Measurements from ENCODE around the gene BHLHE23.

The BHLHE23 gene

DNA sequence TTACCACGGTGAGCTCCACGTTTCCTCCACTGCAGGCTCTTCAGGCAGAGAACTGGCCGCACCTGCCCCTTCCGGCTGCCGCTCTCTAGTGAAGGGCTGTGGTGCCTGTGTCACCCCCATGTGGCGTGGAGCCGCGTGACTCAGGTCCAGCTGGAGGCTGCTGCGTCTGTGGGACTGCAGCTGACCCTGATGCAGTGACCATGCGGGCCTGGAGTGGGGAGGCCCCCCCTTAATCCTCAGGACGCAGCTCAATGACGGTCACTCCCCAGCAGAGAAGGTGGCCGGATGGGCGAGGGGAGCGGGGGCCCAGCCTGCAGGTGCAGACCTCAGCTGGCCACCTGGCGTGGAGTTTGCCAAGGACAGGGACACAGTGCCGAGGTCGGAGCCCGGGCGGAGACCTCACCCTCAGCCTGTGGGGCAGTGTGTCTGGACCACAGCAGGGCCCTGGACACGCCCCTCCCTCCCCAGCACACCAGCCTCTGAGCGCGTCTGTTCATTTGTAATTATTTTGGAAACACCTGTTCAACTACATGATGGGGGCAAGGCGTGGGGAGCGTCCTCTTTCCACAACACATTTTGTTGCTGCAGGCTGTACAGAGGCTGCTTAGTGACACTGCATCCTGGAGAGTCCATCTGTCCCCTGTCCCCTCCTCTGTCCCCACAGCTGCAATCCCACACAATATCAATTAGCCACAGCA, 10.7 kb downstream of the BHLHE23 start:
- H2AFZ ChIP-seq (ENCODE audit: low read length, unreplicated experiment): no peak overlapping the region
- H3K27me3 ChIP-seq (ENCODE audit: insufficient read depth, low read length): peaks cover 74% of the 10 kb centered on the region
- no peaks in the 10 kb centered on the region for H3K36me3 ChIP-seq (ENCODE audit: insufficient read depth, low read length)
- no peak overlapping the region for H3K4me3 ChIP-seq (ENCODE audit: low read depth, low read length)
- H3K27ac ChIP-seq (ENCODE audit: low read depth, low read length): no peak overlapping the region
- no peaks in the 10 kb centered on the region for H3K79me2 ChIP-seq (ENCODE audit: control insufficient read depth, insufficient read depth, low read length, unreplicated experiment)
- H3K4me1 ChIP-seq (ENCODE audit: control insufficient read depth, insufficient read depth, low read length, unreplicated experiment): no peaks in the 10 kb centered on the region

DNA sequence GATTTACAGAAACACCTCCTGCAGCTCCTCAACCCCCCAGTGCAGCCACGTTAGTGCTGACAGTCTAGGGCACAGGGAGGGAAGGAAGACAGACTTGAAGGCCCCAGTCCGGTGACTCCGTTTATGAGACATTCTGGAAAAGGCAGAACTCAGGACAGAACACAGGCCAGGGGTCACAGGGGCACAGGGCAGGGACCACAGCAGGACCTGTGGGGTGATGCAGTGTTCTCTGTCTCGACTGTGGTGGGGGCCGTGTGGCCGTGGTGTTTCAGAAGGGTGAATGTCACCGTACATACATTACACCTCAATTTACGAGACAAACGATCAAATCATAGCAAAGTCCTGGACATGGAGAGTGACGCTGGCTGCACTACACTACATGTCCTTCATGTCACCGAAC, 11.3 kb downstream of the BHLHE23 start:
- H3K36me3 ChIP-seq (ENCODE audit: insufficient read depth, low read length): no peaks in the 10 kb centered on the region
- no peaks in the 10 kb centered on the region for H3K4me1 ChIP-seq (ENCODE audit: control insufficient read depth, insufficient read depth, low read length, unreplicated experiment)
- H2AFZ ChIP-seq (ENCODE audit: low read length, unreplicated experiment): no peak overlapping the region
- H3K79me2 ChIP-seq (ENCODE audit: control insufficient read depth, insufficient read depth, low read length, unreplicated experiment): no peaks in the 10 kb centered on the region
- H3K27me3 ChIP-seq (ENCODE audit: insufficient read depth, low read length): peaks cover 72% of the 10 kb centered on the region
- H3K4me3 ChIP-seq (ENCODE audit: low read depth, low read length): no peak overlapping the region
- no peak overlapping the region for H3K27ac ChIP-seq (ENCODE audit: low read depth, low read length)

DNA sequence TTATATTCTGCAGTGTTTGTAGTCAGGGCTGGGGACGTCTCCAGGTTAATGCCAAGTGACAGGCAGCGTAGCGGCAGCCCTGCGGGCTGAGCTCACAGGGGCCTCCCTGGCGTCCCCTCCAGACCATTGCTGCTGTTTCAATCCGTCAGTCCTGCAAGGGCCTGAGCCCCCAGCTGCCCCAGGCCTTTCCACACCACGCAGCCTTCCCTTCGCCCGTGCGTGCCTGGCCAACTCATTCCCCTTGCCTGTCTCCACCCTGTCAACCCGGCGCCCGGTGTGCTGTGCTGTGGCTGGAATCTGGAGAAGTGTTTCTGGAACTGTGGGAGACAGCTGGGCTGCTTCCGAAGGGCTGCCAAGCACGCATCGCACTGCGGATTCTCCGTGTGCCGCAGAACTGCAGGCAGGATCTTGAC, 11.9 kb downstream of the BHLHE23 start:
- Histone ChIP-seq H3K79me2 (ENCODE audit: control insufficient read depth, insufficient read depth, low read length, unreplicated experiment) (no peaks in the 10 kb centered on the region), H3K27me3 (ENCODE audit: insufficient read depth, low read length) (peaks cover 66% of the 10 kb centered on the region), H3K4me3 (ENCODE audit: low read depth, low read length) (no peak overlapping the region), H3K36me3 (ENCODE audit: insufficient read depth, low read length) (no peaks in the 10 kb centered on the region), H3K27ac (ENCODE audit: low read depth, low read length) (no peak overlapping the region), H2AFZ (ENCODE audit: low read length, unreplicated experiment) (no peak overlapping the region), H3K4me1 (ENCODE audit: control insufficient read depth, insufficient read depth, low read length, unreplicated experiment) (no peaks in the 10 kb centered on the region)

DNA sequence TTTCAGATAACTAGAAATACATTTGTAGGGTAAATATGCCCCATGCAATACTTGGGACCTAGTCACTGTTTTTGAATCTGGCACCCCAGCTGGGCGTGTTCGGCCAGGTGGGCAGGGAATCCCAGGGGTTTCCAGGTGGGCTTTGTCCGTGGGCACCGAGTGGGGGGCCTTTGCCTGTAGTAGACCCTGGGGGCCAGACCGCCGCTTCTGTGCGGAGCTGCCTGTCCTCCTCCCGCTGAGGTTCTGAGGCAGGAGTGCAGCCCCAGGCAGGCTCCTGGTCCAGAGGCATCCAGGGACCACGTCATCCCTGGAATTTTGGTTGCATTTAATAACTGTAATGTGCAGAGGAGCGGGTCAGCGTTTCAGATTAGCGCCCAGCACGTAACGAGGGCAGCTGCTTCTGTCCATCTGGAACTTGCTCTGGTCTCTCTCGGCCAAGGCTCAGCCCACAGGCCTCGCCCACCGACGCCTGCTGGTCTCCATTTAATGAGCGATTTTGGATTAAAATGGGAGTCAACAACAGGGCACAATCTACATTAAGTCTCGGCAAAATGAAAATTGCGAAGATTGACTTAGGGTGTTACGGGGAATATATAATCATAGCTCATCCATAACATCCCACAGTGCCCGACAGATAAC, 12.8 kb downstream of the BHLHE23 start:
- no peaks in the 10 kb centered on the region for H3K79me2 ChIP-seq (ENCODE audit: control insufficient read depth, insufficient read depth, low read length, unreplicated experiment)
- no peak overlapping the region for H3K27ac ChIP-seq (ENCODE audit: low read depth, low read length)
- H3K4me3 ChIP-seq (ENCODE audit: low read depth, low read length): no peak overlapping the region
- H2AFZ ChIP-seq (ENCODE audit: low read length, unreplicated experiment): no peak overlapping the region
- H3K27me3 ChIP-seq (ENCODE audit: insufficient read depth, low read length): peaks cover 57% of the 10 kb centered on the region
- no peaks in the 10 kb centered on the region for H3K4me1 ChIP-seq (ENCODE audit: control insufficient read depth, insufficient read depth, low read length, unreplicated experiment)
- H3K36me3 ChIP-seq (ENCODE audit: insufficient read depth, low read length): no peaks in the 10 kb centered on the region

DNA sequence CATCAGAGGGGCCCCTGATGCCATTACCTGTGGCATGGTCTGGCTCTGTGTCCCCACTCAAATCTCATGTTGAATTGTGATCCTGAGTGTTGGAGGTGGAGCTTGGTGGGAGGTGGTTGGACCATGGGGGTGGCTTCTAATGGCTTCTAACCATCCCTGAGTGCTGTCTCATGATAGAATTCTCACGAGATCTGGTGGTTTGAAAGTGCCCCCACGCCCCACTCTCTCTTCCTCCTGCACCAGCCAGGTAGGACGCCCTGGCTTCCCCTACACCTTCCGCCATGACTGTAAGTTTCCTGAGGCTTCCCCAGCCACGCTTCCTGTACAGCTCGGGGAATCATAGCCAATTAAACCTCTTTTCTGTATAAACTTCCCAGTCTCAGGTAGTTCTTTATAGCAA, 14.9 kb downstream of the BHLHE23 start:
- Histone ChIP-seq H3K4me3 (ENCODE audit: low read depth, low read length) (no peak overlapping the region), H3K27me3 (ENCODE audit: insufficient read depth, low read length) (peaks cover 52% of the 10 kb centered on the region), H2AFZ (ENCODE audit: low read length, unreplicated experiment) (no peak overlapping the region), H3K79me2 (ENCODE audit: control insufficient read depth, insufficient read depth, low read length, unreplicated experiment) (no peaks in the 10 kb centered on the region), H3K36me3 (ENCODE audit: insufficient read depth, low read length) (no peaks in the 10 kb centered on the region), H3K27ac (ENCODE audit: low read depth, low read length) (no peak overlapping the region), H3K4me1 (ENCODE audit: control insufficient read depth, insufficient read depth, low read length, unreplicated experiment) (no peaks in the 10 kb centered on the region)

DNA sequence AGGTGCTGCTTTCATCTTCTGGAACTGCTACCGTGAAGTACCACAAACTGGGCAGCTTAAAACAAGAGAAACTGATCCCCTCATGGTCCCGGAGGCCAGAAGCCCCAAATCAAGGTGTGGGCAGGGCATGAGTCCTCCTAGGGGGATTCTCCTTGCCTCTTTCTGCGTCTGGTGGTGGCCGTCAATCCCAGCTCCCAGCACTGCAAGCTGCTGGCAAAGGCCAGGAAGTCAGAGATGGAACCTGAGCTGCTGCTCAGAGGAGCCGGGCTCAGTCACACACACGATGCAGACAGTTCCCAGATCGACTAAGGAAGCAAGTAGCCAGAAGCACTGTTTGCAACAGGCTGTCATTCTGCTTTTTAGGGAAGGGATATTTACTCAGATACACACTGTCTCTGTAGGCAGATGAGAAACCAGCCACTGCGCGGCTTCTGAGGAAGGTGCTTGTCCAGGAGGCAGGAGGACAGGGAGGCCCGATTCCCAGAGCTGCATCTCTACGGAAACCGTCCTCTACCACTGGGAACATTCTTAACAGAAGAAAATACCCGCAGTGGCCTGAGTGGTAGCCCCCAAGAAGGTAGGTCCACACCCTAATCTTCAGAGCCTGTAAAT, 15.5 kb downstream of the BHLHE23 start:
- no peak overlapping the region for H3K27ac ChIP-seq (ENCODE audit: low read depth, low read length)
- no peaks in the 10 kb centered on the region for H3K36me3 ChIP-seq (ENCODE audit: insufficient read depth, low read length)
- H3K27me3 ChIP-seq (ENCODE audit: insufficient read depth, low read length): peaks cover 50% of the 10 kb centered on the region
- H3K4me3 ChIP-seq (ENCODE audit: low read depth, low read length): no peak overlapping the region
- no peaks in the 10 kb centered on the region for H3K79me2 ChIP-seq (ENCODE audit: control insufficient read depth, insufficient read depth, low read length, unreplicated experiment)
- no peaks in the 10 kb centered on the region for H3K4me1 ChIP-seq (ENCODE audit: control insufficient read depth, insufficient read depth, low read length, unreplicated experiment)
- H2AFZ ChIP-seq (ENCODE audit: low read length, unreplicated experiment): no peak overlapping the region

DNA sequence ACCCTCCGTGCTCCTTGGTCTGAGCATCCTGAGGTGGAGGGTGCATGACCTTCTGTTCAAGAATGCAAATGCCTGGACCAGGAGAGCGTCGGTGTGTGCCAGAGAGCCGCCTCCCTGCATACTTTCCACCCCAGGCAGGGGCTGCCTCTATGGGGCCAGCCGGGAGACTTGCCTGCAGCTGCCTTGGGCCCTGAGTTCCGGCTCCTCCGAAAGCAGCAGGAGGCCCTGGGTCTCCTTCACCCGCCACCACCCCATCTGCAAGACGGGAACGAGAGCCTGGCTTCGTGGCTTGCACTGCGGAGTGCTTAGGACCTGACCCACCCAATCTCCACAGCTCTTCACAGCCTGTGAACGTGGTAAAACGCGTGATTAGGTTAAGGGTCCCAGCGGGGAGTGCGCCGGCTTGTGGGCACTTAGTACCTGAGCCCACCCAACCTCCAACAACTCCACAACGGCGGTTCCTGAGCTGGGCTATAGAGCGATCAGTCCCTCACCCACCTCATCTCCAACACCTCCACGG, 16.4 kb downstream of the BHLHE23 start:
- H3K4me3 ChIP-seq (ENCODE audit: low read depth, low read length): no peak overlapping the region
- H2AFZ ChIP-seq (ENCODE audit: low read length, unreplicated experiment): no peak overlapping the region
- H3K79me2 ChIP-seq (ENCODE audit: control insufficient read depth, insufficient read depth, low read length, unreplicated experiment): no peaks in the 10 kb centered on the region
- H3K36me3 ChIP-seq (ENCODE audit: insufficient read depth, low read length): no peaks in the 10 kb centered on the region
- no peak overlapping the region for H3K27ac ChIP-seq (ENCODE audit: low read depth, low read length)
- no peaks in the 10 kb centered on the region for H3K4me1 ChIP-seq (ENCODE audit: control insufficient read depth, insufficient read depth, low read length, unreplicated experiment)
- H3K27me3 ChIP-seq (ENCODE audit: insufficient read depth, low read length): peaks cover 45% of the 10 kb centered on the region

DNA sequence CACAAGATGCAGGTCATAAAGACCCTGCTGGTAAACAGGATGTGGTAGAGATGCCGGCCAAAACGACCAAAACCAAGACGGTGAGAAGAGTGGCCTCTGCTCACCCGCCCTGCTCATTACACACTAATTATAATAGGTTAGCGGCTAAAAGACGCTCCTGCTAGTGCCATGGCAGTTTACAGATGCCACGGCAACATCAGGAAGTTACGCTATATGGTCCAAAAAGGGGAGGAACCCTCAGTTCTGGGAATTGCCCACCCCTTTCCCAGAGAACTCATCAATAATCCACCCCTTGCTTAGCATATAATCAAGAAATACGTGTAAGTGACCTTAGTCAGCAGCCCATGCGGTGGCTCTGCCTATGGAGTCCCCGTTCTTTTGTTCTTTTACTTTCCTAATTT, 17.6 kb downstream of the BHLHE23 start:
- Histone ChIP-seq H3K4me3 (ENCODE audit: low read depth, low read length) (no peak overlapping the region), H2AFZ (ENCODE audit: low read length, unreplicated experiment) (no peak overlapping the region), H3K27me3 (ENCODE audit: insufficient read depth, low read length) (peaks cover 43% of the 10 kb centered on the region), H3K36me3 (ENCODE audit: insufficient read depth, low read length) (no peaks in the 10 kb centered on the region), H3K4me1 (ENCODE audit: control insufficient read depth, insufficient read depth, low read length, unreplicated experiment) (no peaks in the 10 kb centered on the region), H3K27ac (ENCODE audit: low read depth, low read length) (no peak overlapping the region), H3K79me2 (ENCODE audit: control insufficient read depth, insufficient read depth, low read length, unreplicated experiment) (no peaks in the 10 kb centered on the region)

DNA sequence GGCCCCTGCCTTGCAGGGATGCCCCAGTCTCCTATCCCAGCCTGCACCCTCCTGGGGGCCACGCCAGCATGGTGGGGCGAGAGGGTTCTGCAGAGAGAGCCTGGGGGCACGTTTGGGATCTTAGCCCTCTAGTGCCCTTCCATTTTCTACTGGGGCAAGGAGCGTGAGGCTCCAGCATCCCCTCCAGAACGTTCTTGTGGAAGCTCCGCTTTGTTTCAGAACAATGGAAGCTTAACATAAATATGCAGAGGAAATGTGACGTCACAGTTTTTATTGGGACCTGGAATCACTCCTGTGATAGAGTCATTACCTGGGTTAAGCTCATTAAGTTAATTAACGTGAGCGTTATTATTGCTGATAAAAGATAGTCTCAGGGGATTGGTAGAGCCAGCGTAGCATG, 19.6 kb downstream of the BHLHE23 start:
- Histone ChIP-seq H3K27me3 (ENCODE audit: insufficient read depth, low read length) (peaks cover 42% of the 10 kb centered on the region), H3K4me1 (ENCODE audit: control insufficient read depth, insufficient read depth, low read length, unreplicated experiment) (no peaks in the 10 kb centered on the region), H3K27ac (ENCODE audit: low read depth, low read length) (no peak overlapping the region), H3K36me3 (ENCODE audit: insufficient read depth, low read length) (no peaks in the 10 kb centered on the region), H3K79me2 (ENCODE audit: control insufficient read depth, insufficient read depth, low read length, unreplicated experiment) (no peaks in the 10 kb centered on the region), H2AFZ (ENCODE audit: low read length, unreplicated experiment) (no peak overlapping the region), H3K4me3 (ENCODE audit: low read depth, low read length) (no peak overlapping the region)

DNA sequence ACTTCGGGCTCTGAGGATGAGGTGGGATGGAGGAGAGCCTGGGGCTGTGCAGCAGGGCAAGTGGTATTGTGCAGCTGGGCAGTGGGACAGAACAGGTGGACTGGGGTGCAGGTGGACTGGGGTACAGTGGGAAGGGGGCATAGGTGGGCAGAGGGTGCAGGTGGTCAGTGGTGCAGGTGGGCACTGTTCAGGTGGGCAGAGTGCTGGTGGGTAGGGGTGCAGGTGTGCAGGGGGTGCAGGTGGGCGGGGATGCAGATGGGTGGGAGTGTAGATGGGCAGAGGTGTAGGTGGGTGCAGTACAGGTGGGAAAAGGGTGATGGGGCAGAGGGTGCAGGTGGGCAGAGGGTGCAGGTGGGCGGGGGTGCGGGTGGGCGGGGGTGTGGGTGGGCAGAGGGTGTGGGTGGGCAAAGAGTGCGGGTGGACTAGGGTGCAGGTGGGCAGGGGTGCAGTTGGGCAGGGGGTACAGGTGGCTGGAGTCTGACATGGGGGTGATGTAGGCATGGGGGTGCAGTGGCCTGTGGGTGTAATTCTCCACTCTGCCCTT, 20.4 kb downstream of the BHLHE23 start:
- H3K4me3 ChIP-seq (ENCODE audit: low read depth, low read length): no peak overlapping the region
- H3K27me3 ChIP-seq (ENCODE audit: insufficient read depth, low read length): peaks cover 46% of the 10 kb centered on the region
- no peak overlapping the region for H3K27ac ChIP-seq (ENCODE audit: low read depth, low read length)
- H3K36me3 ChIP-seq (ENCODE audit: insufficient read depth, low read length): no peaks in the 10 kb centered on the region
- no peaks in the 10 kb centered on the region for H3K4me1 ChIP-seq (ENCODE audit: control insufficient read depth, insufficient read depth, low read length, unreplicated experiment)
- no peaks in the 10 kb centered on the region for H3K79me2 ChIP-seq (ENCODE audit: control insufficient read depth, insufficient read depth, low read length, unreplicated experiment)
- H2AFZ ChIP-seq (ENCODE audit: low read length, unreplicated experiment): no peak overlapping the region

Measured in ACC112 (cell line).